SK-N-SH treated with all-trans-retinoic acid at 6 μM for 48 hours (cell line): Measurements from ENCODE around the gene PRKAA1.

ENCODE experiments used
- ATAC-seq: fragments of 200-7000 bp; cut with Tn5 transposase; 3 replicates; pipeline ENCODE4 v1.9.1; 2020; ENCODE audit warnings: mild to moderate bottlenecking, moderate library complexity
- ARNTL ChIP-seq: fragments of 450-650 bp; formaldehyde crosslinking; IDR thresholded peaks from 2 replicates; pipeline ENCODE4 v1.5.0; 2020; ENCODE audit warnings: low read depth, mild to moderate bottlenecking, moderate library complexity, borderline replicate concordance
- BACH2 ChIP-seq: fragments of 250-450 bp; sonication (Bioruptor Pico); IDR thresholded peaks from 2 replicates; pipeline ENCODE4 v1.9.0; 2021; ENCODE audit warnings: mild to moderate bottlenecking, borderline replicate concordance
- CREB5 ChIP-seq: fragments of 250-450 bp; sonication (Bioruptor Pico); IDR thresholded peaks from 2 replicates; pipeline ENCODE4 v1.5.1; 2020; ENCODE audit warnings: low read depth, mild to moderate bottlenecking, moderate library complexity
- CSDC2 ChIP-seq: fragments of 250-450 bp; sonication (Bioruptor Pico); IDR thresholded peaks from 2 replicates; pipeline ENCODE4 v1.5.0; 2020; ENCODE audit warnings: mild to moderate bottlenecking, moderate library complexity
- ESRRG ChIP-seq: fragments of 250-450 bp; sonication (Bioruptor Pico); IDR thresholded peaks from 2 replicates; pipeline ENCODE4 v1.6.1; 2021; ENCODE audit warnings: mild to moderate bottlenecking
- GLIS3 ChIP-seq: fragments of 250-450 bp; sonication (Bioruptor Pico); IDR thresholded peaks from 2 replicates; pipeline ENCODE4 v1.5.0; 2020; ENCODE audit warnings: mild to moderate bottlenecking, moderate library complexity
- ISL1 ChIP-seq: fragments of 250-450 bp; sonication (Bioruptor Pico); IDR thresholded peaks from 2 replicates; pipeline ENCODE4 v2.1.2; 2022; ENCODE audit warnings: mild to moderate bottlenecking, moderate library complexity
- OSR1 ChIP-seq: fragments of 250-450 bp; sonication (Bioruptor Pico); IDR thresholded peaks from 2 replicates; pipeline ENCODE4 v1.8.0; 2022; ENCODE audit warnings: moderate library complexity, mild to moderate bottlenecking, inconsistent platforms
- PATZ1 ChIP-seq: fragments of 250-450 bp; sonication (Bioruptor Pico); IDR thresholded peaks from 2 replicates; pipeline ENCODE4 v1.8.0; 2020; ENCODE audit warnings: mild to moderate bottlenecking, moderate library complexity, borderline replicate concordance
- PPARA ChIP-seq: fragments of 250-450 bp; sonication (Bioruptor Pico); IDR thresholded peaks from 2 replicates; pipeline ENCODE4 v1.5.0; 2020; ENCODE audit warnings: mild to moderate bottlenecking, borderline replicate concordance
- RARB ChIP-seq: fragments of 250-450 bp; sonication (Bioruptor Pico); IDR thresholded peaks from 2 replicates; pipeline ENCODE4 v1.8.0; 2021; ENCODE audit warnings: mild to moderate bottlenecking, moderate library complexity
- SNAI2 ChIP-seq: fragments of 250-450 bp; sonication (Bioruptor Pico); IDR thresholded peaks from 2 replicates; pipeline ENCODE4 v1.5.0; 2020; ENCODE audit warnings: mild to moderate bottlenecking, moderate library complexity
- TOX ChIP-seq: fragments of 250-450 bp; sonication (Bioruptor Pico); IDR thresholded peaks from 2 replicates; pipeline ENCODE4 v1.8.0; 2021; ENCODE audit warnings: mild to moderate bottlenecking, moderate library complexity, borderline replicate concordance
- ZC3H10 ChIP-seq: fragments of 250-450 bp; sonication (Bioruptor Pico); IDR thresholded peaks from 2 replicates; pipeline ENCODE4 v1.5.1; 2021; ENCODE audit warnings: mild to moderate bottlenecking, moderate library complexity
- ZFP3 ChIP-seq: fragments of 250-450 bp; sonication (Bioruptor Pico); IDR thresholded peaks from 2 replicates; pipeline ENCODE4 v1.5.0; 2020; ENCODE audit warnings: mild to moderate bottlenecking, moderate library complexity
- ZFP30 ChIP-seq: fragments of 450-650 bp; formaldehyde crosslinking; IDR thresholded peaks from 2 replicates; pipeline ENCODE4 v1.5.0; 2022; ENCODE audit warnings: mild to moderate bottlenecking, moderate library complexity
- ZNF565 ChIP-seq: fragments of 450-650 bp; formaldehyde crosslinking; conservative IDR thresholded peaks from 2 replicates; pipeline ENCODE4 v1.5.0; 2020; ENCODE audit warnings: low read depth, mild to moderate bottlenecking, moderate library complexity
- TF ChIP-seq, protein P1 (sequence below): fragments of 250-450 bp; sonication (Bioruptor Pico); IDR thresholded peaks from 2 replicates; pipeline ENCODE4 v1.5.0; 2020; ENCODE audit warnings: mild to moderate bottlenecking, moderate library complexity
- TF ChIP-seq, protein P2 (sequence below): fragments of 250-450 bp; sonication (Bioruptor Pico); IDR thresholded peaks from 2 replicates; pipeline ENCODE4 v1.5.1; 2021; ENCODE audit warnings: mild to moderate bottlenecking, moderate library complexity
- TF ChIP-seq, protein P3 (sequence below): fragments of 250-450 bp; sonication (Bioruptor Pico); IDR thresholded peaks from 2 replicates; pipeline ENCODE4 v1.8.0; 2021; ENCODE audit warnings: low read depth, mild to moderate bottlenecking, moderate library complexity, borderline replicate concordance

Gene PRKAA1

DNA sequence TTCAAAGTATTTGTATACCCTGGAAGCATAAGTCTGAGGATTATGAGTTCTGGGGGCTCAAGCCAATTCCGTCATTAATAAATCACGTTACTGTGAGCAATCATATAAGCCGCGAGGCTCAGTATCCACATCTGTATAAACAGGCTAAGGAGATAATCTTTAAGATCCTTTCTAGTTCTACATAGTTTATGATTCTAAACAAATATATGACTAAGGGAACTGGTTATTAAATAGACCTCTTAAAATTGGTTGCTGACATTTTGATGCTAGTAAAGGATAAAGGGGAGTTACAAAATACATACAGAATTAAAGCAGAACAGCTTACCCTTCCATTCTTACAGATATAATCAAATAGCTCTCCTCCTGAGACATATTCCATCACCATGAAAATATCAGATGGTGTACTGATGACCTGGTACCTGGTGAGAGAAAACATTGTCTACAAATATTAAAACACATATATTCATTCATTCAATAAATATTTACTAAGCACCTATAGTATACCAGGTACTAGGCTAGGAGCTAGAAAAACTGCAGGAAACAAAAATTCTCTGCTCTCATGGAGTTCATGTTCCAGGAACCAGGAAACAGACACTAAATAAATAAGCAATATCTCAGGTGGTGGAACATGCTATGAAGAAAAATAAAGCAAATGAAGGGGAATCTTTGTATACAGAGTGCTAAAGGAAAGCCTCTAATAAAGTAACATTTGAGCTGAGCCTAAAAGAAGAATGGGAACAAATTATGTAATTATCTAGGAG, 22.9 kb downstream of the PRKAA1 start:
- ATAC-seq: no peak
- TF ChIP-seq ISL1 (CRISPR knock-in tag): no peak
- no peak for TF ChIP-seq ZNF565 (CRISPR knock-in tag)
- no peak for TF ChIP-seq TOX (CRISPR knock-in tag)
- TF ChIP-seq CREB5 (CRISPR knock-in tag): no peak
- no peak for TF ChIP-seq ARNTL (CRISPR knock-in tag)
- TF ChIP-seq ZFP30 (CRISPR knock-in tag): no peak
- TF ChIP-seq RARB (CRISPR knock-in tag): no peak
- TF ChIP-seq CSDC2 (CRISPR knock-in tag): no peak
- no peak for TF ChIP-seq ZC3H10 (CRISPR knock-in tag)
- TF ChIP-seq ZFP3 (CRISPR knock-in tag): no peak
- no peak for TF ChIP-seq ESRRG (CRISPR knock-in tag)

DNA sequence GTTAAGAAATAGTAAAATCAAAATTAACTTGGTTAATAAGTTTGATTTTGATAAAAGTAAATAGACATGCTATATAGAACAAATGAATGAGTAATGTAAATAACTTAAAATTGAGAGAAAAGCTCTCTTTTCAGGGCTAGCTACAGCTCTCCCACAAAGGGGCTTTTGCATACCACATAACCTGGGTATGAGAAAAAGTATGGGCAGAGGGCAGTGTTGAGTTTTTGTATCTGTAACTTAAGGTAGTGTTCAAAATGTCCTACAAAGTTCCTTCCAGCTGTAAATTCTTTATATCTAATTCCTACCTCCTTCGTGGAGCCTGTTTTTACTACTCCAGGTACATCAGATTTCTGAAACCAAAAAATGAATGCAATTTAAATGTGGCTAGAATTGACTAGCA, 23.6 kb downstream of the PRKAA1 start:
- no peak for ATAC-seq
- TF ChIP-seq, protein P1, sequence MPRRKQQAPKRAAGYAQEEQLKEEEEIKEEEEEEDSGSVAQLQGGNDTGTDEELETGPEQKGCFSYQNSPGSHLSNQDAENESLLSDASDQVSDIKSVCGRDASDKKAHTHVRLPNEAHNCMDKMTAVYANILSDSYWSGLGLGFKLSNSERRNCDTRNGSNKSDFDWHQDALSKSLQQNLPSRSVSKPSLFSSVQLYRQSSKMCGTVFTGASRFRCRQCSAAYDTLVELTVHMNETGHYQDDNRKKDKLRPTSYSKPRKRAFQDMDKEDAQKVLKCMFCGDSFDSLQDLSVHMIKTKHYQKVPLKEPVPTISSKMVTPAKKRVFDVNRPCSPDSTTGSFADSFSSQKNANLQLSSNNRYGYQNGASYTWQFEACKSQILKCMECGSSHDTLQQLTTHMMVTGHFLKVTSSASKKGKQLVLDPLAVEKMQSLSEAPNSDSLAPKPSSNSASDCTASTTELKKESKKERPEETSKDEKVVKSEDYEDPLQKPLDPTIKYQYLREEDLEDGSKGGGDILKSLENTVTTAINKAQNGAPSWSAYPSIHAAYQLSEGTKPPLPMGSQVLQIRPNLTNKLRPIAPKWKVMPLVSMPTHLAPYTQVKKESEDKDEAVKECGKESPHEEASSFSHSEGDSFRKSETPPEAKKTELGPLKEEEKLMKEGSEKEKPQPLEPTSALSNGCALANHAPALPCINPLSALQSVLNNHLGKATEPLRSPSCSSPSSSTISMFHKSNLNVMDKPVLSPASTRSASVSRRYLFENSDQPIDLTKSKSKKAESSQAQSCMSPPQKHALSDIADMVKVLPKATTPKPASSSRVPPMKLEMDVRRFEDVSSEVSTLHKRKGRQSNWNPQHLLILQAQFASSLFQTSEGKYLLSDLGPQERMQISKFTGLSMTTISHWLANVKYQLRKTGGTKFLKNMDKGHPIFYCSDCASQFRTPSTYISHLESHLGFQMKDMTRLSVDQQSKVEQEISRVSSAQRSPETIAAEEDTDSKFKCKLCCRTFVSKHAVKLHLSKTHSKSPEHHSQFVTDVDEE (CRISPR knock-in tag): no peak
- TF ChIP-seq ISL1 (CRISPR knock-in tag) (no peak), BACH2 (CRISPR knock-in tag) (no peak), PPARA (CRISPR knock-in tag) (no peak), CREB5 (CRISPR knock-in tag) (no peak), GLIS3 (no peak), ESRRG (CRISPR knock-in tag) (no peak), SNAI2 (no peak)
- TF ChIP-seq, protein P2, sequence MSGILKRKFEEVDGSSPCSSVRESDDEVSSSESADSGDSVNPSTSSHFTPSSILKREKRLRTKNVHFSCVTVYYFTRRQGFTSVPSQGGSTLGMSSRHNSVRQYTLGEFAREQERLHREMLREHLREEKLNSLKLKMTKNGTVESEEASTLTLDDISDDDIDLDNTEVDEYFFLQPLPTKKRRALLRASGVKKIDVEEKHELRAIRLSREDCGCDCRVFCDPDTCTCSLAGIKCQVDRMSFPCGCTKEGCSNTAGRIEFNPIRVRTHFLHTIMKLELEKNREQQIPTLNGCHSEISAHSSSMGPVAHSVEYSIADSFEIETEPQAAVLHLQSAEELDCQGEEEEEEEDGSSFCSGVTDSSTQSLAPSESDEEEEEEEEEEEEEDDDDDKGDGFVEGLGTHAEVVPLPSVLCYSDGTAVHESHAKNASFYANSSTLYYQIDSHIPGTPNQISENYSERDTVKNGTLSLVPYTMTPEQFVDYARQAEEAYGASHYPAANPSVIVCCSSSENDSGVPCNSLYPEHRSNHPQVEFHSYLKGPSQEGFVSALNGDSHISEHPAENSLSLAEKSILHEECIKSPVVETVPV (CRISPR knock-in tag): no peak
- TF ChIP-seq, protein P3, sequence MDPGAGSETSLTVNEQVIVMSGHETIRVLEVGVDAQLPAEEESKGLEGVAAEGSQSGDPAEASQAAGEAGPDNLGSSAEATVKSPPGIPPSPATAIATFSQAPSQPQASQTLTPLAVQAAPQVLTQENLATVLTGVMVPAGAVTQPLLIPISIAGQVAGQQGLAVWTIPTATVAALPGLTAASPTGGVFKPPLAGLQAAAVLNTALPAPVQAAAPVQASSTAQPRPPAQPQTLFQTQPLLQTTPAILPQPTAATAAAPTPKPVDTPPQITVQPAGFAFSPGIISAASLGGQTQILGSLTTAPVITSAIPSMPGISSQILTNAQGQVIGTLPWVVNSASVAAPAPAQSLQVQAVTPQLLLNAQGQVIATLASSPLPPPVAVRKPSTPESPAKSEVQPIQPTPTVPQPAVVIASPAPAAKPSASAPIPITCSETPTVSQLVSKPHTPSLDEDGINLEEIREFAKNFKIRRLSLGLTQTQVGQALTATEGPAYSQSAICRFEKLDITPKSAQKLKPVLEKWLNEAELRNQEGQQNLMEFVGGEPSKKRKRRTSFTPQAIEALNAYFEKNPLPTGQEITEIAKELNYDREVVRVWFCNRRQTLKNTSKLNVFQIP (CRISPR knock-in tag): no peak

- ATAC-seq: no peak
- TF ChIP-seq SNAI2 (no peak), ZNF565 (CRISPR knock-in tag) (no peak), ISL1 (CRISPR knock-in tag) (no peak), PATZ1 (CRISPR knock-in tag) (no peak), OSR1 (no peak), TOX (CRISPR knock-in tag) (no peak), ZFP3 (CRISPR knock-in tag) (no peak), ESRRG (CRISPR knock-in tag) (no peak)
- TF ChIP-seq, protein P3 (CRISPR knock-in tag): no peak
- TF ChIP-seq, protein P1 (CRISPR knock-in tag): no peak
Observed at GRCh38 chr5:40770764-40771163, 27.4 kb downstream of the PRKAA1 start.
